Calu3 (cell line): ENCODE data around the gene DPF3. TPM values are rescaled to one million over a fixed set of nuclear protein-coding genes. Genes with fewer than 3 reads are reported as not detected.

Source experiments
- BruUV-seq: library from RNA; stranded (reverse); fragments of 400-500 nt; replicated peaks from 2 replicates; lab custom pipeline; 2021; lab: Mats Ljungman, UMichigan
- CTCF ChIA-PET: fragments of 300-600 bp; sonication (Branson Sonifier 250); formaldehyde crosslinking; loops from one replicate; lab custom pipeline; 2022; ENCODE audit warnings: antibody characterized with exemption; lab: Charles Lee
- DNase-seq: peaks from one replicate; pipeline ENCODE4 v3.0.0; 2022
- H3K27ac Mint-ChIP-seq: one replicate; pipeline ENCODE4 v1.8.0; 2022; ENCODE audit warnings: mixed read lengths; ENCODE audit not compliant: unreplicated experiment
- H3K27me3 Mint-ChIP-seq: one replicate; pipeline ENCODE4 v1.8.0; 2022; ENCODE audit warnings: mixed read lengths; ENCODE audit not compliant: unreplicated experiment
- H3K36me3 Mint-ChIP-seq: one replicate; pipeline ENCODE4 v1.8.0; 2022; ENCODE audit warnings: mild to moderate bottlenecking, moderate library complexity, mixed read lengths; ENCODE audit not compliant: insufficient read depth, unreplicated experiment
- H3K4me1 Mint-ChIP-seq: one replicate; pipeline ENCODE4 v1.8.0; 2022; ENCODE audit warnings: mild to moderate bottlenecking, low read depth, mixed read lengths; ENCODE audit not compliant: unreplicated experiment
- H3K4me3 Mint-ChIP-seq: one replicate; pipeline ENCODE4 v1.8.0; 2022; ENCODE audit warnings: mild to moderate bottlenecking, low read depth, moderate library complexity, mixed read lengths; ENCODE audit not compliant: unreplicated experiment
- H3K9me3 Mint-ChIP-seq: one replicate; pipeline ENCODE4 v1.8.0; 2022; ENCODE audit warnings: low read depth, mixed read lengths; ENCODE audit not compliant: unreplicated experiment
- intact Hi-C: fragments of 100-400 bp; cut with micrococcal nuclease; formaldehyde crosslinking; loops from one replicate; pipeline ENCODE4 v1.10.0; 2022; ENCODE audit not compliant: unreplicated experiment
- total RNA-seq: library from RNA; stranded (reverse); gene quantifications from 2 replicates; pipeline ENCODE4 v1.2.3, GENCODE V29; 2022
- TF ChIP-seq, protein P1 (sequence below): fragments of 200-600 bp; IDR thresholded peaks from one replicate; pipeline ENCODE4 v1.8.0; 2022; ENCODE audit warnings: antibody characterized with exemption; ENCODE audit not compliant: unreplicated experiment

DPF3 gene
- total RNA-seq, 1 experiment from 2014 or later, result 9.6 TPM

DNA sequence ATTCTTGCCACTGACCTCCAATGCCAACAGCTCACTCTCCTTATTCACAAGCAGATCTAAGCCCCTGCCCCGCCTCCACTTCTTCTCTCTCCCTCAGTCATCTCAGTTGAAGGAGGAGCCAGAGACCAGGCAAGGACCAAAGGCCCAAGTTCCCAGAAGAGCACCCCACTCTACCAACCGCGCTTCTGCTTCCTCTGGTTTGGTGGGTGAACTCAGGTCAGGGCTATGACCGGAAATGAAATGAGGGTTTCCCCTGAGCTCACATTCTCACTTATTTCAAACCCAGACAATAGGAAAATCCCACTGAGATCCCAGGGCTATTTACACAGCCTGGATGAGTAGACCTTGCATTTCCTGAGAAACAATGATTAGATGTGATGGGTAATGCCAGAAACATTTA is 9.9 kb downstream of the DPF3 start:
- intact Hi-C loops, result no loop called here
- Mint-ChIP-seq H3K4me1 (no peaks in the 10 kb centered on the region), H3K36me3 (no peaks in the 10 kb centered on the region), H3K4me3 (no peak overlapping the region), H3K27ac (no peak overlapping the region), H3K27me3 (peaks cover 51% of the 10 kb centered on the region), H3K9me3 (no peaks in the 10 kb centered on the region)
- CTCF ChIA-PET, result no interaction called here
- BruUV-seq, result no TSS peak
- DNase-seq, result no peak
- TF ChIP-seq, protein P1, sequence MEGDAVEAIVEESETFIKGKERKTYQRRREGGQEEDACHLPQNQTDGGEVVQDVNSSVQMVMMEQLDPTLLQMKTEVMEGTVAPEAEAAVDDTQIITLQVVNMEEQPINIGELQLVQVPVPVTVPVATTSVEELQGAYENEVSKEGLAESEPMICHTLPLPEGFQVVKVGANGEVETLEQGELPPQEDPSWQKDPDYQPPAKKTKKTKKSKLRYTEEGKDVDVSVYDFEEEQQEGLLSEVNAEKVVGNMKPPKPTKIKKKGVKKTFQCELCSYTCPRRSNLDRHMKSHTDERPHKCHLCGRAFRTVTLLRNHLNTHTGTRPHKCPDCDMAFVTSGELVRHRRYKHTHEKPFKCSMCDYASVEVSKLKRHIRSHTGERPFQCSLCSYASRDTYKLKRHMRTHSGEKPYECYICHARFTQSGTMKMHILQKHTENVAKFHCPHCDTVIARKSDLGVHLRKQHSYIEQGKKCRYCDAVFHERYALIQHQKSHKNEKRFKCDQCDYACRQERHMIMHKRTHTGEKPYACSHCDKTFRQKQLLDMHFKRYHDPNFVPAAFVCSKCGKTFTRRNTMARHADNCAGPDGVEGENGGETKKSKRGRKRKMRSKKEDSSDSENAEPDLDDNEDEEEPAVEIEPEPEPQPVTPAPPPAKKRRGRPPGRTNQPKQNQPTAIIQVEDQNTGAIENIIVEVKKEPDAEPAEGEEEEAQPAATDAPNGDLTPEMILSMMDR, result no peak

DNA sequence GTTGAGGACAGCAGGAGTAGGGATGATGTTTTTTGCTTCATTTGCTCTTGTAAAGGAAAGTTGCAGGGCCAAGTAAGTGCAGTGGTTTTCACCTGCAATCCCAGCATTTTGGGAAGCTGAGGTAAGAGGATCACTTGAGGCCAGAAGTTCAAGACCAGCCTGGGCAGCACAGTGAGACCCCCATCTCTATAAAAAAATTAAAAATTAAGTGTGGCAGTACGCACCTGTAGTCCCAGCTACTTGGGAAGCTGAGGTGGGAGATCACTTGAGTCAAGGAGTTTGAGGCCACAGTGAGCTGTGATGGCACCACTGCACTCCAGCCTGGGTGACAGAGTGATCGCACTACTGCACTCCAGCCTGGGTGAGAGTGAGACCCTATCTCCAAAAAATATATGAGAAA is 10.8 kb downstream of the DPF3 start:
- CTCF ChIA-PET, result no interaction called here
- BruUV-seq, result no TSS peak
- peaks cover 43% of the 10 kb centered on the region for H3K27me3 Mint-ChIP-seq
- no peaks in the 10 kb centered on the region for H3K36me3 Mint-ChIP-seq
- no peak overlapping the region for H3K27ac Mint-ChIP-seq
- intact Hi-C loops, result no loop called here
- no peaks in the 10 kb centered on the region for H3K4me1 Mint-ChIP-seq
- no peaks in the 10 kb centered on the region for H3K9me3 Mint-ChIP-seq
- no peak overlapping the region for H3K4me3 Mint-ChIP-seq
- DNase-seq, result no peak
- TF ChIP-seq, protein P1, result no peak

- no peaks in the 10 kb centered on the region for H3K9me3 Mint-ChIP-seq
- H3K27me3 Mint-ChIP-seq, result peaks cover 37% of the 10 kb centered on the region
- H3K4me1 Mint-ChIP-seq, result no peaks in the 10 kb centered on the region
- no TSS peak for BruUV-seq
- no peak for DNase-seq
- CTCF ChIA-PET, result no interaction called here
- H3K36me3 Mint-ChIP-seq, result no peaks in the 10 kb centered on the region
- H3K4me3 Mint-ChIP-seq, result no peak overlapping the region
- TF ChIP-seq, protein P1, result no peak
- no peak overlapping the region for H3K27ac Mint-ChIP-seq
- intact Hi-C loops, result no loop called here
These were observed 11.4 kb downstream of the DPF3 start for GRCh38 chr14:72882463-72882862.

GRCh38 chr14:72882047-72882446 is 11.9 kb downstream of the DPF3 start:
- Mint-ChIP-seq H3K4me1 (no peaks in the 10 kb centered on the region), H3K4me3 (no peak overlapping the region), H3K27me3 (peaks cover 40% of the 10 kb centered on the region), H3K36me3 (no peaks in the 10 kb centered on the region), H3K27ac (no peak overlapping the region), H3K9me3 (no peaks in the 10 kb centered on the region)
- CTCF ChIA-PET, result no interaction called here
- no peak for DNase-seq
- TF ChIP-seq, protein P1, result no peak
- intact Hi-C loops, result no loop called here
- no TSS peak for BruUV-seq
